PC-9 (cell line): Measurements from ENCODE around the gene KBTBD12. TPM values are rescaled to one million over a fixed set of nuclear protein-coding genes. Genes with fewer than 3 reads are reported as not detected.
"Not testable (repeated sequence)": the region's sequence is repeated elsewhere in the genome, so short reads cannot be mapped to it uniquely, and the experiment has no call there.

Experiments used
- BruUV-seq: library from RNA; stranded (reverse); fragments of 400-500 nt; replicated peaks from 2 replicates; lab custom pipeline; 2021; lab: Mats Ljungman, UMichigan
- CTCF ChIA-PET: fragments of 300-600 bp; sonication (Branson Sonifier 250); formaldehyde crosslinking; loops from one replicate; lab custom pipeline; 2022; ENCODE audit warnings: antibody characterized with exemption; lab: Charles Lee
- POLR2A ChIA-PET: fragments of 300-600 bp; sonication (Branson Sonifier 250); formaldehyde crosslinking; loops from one replicate; lab custom pipeline; 2022; ENCODE audit warnings: antibody characterized with exemption; ENCODE audit not compliant: unreplicated experiment; lab: Charles Lee
- DNase-seq, 2 experiments: peaks; one replicate each; pipeline versions ENCODE4 v3.0.0 to v3.0.0-alpha.2; 2015 to 2022; ENCODE audit warnings: mixed read lengths in 1 of 2
- H2AFZ ChIP-seq: fragments of 200-600 bp; sonication (generic); 2 replicates; pipeline ENCODE4 v1.8.1; 2017; ENCODE audit warnings: antibody characterized with exemption
- H3F3A ChIP-seq: fragments of 200-600 bp; sonication (generic); 2 replicates; pipeline ENCODE4 v1.8.1; 2017; ENCODE audit warnings: antibody characterized with exemption, mild to moderate bottlenecking, low read depth; ENCODE audit not compliant: insufficient read depth
- H3K27ac ChIP-seq: fragments of 200-600 bp; sonication (generic); 2 replicates; pipeline ENCODE4 v1.6.1; 2016; ENCODE audit warnings: mixed run types
- H3K27me3 ChIP-seq: fragments of 200-600 bp; sonication (generic); 2 replicates; pipeline ENCODE4 v1.6.1; 2016; ENCODE audit warnings: low read depth, mixed run types; ENCODE audit not compliant: insufficient read depth
- H3K36me3 ChIP-seq: fragments of 200-600 bp; sonication (generic); 2 replicates; pipeline ENCODE4 v1.6.1; 2016; ENCODE audit warnings: low read depth, mixed run types
- H3K4me1 ChIP-seq: fragments of 200-600 bp; sonication (generic); replicated peaks from 2 replicates; pipeline ENCODE4 v1.6.1; 2016; ENCODE audit warnings: mixed run types; ENCODE audit not compliant: insufficient read depth
- H3K4me2 ChIP-seq: fragments of 200-600 bp; sonication (generic); 2 replicates; pipeline ENCODE4 v1.6.1; 2017; ENCODE audit warnings: mixed run types
- H3K4me3 ChIP-seq: fragments of 200-600 bp; sonication (generic); 2 replicates; pipeline ENCODE4 v1.6.1; 2016; ENCODE audit warnings: mixed run types
- H3K79me2 ChIP-seq: fragments of 200-600 bp; sonication (generic); 2 replicates; pipeline ENCODE4 v1.6.1; 2017; ENCODE audit warnings: low read depth, mixed run types
- H3K9me2 ChIP-seq: fragments of 200-600 bp; sonication (generic); 2 replicates; pipeline ENCODE4 v1.8.1; 2017; ENCODE audit warnings: mild to moderate bottlenecking; ENCODE audit not compliant: insufficient read depth
- H3K9me3 ChIP-seq: fragments of 200-600 bp; sonication (generic); 2 replicates; pipeline ENCODE4 v1.8.1; 2016; ENCODE audit warnings: low read depth; ENCODE audit not compliant: insufficient read depth
- H4K20me1 ChIP-seq: fragments of 200-600 bp; sonication (generic); 2 replicates; pipeline ENCODE4 v1.8.1; 2017; ENCODE audit not compliant: insufficient read depth
- CTCF ChIP-seq: fragments of 200-600 bp; sonication (generic); conservative IDR thresholded peaks from 2 replicates; pipeline ENCODE4 v1.6.1; 2017; ENCODE audit warnings: mixed run types, antibody characterized with exemption, mild to moderate bottlenecking, moderate library complexity
- EZH2 ChIP-seq: fragments of 200-600 bp; sonication (generic); IDR thresholded peaks from 2 replicates; pipeline ENCODE4 v1.8.0; 2017; ENCODE audit warnings: antibody characterized with exemption, low read depth
- intact Hi-C: fragments of 100-400 bp; cut with micrococcal nuclease; formaldehyde crosslinking; loops from one replicate; pipeline ENCODE4 v1.10.0; 2022; ENCODE audit not compliant: unreplicated experiment
- total RNA-seq: library from RNA; stranded (reverse); gene quantifications from 2 replicates; pipeline ENCODE4 v1.2.3, GENCODE V29; 2021

KBTBD12 gene
- total RNA-seq, 1 experiment from 2014 or later = 1.1 TPM

GRCh38 chr3:127889461-127889863, 25.6 kb upstream of the KBTBD12 start:
- H4K20me1 ChIP-seq = no peaks in the 10 kb centered on the region
- intact Hi-C loops = no loop called here
- BruUV-seq = no TSS peak
- H2AFZ ChIP-seq = no peak overlapping the region
- H3K4me2 ChIP-seq = no peak overlapping the region
- POLR2A ChIA-PET = no interaction called here
- no peak overlapping the region; the same call in 1 of the 2 replicates for H3K27ac ChIP-seq
- no peaks in the 10 kb centered on the region for H3K27me3 ChIP-seq
- H3K9me2 ChIP-seq = no peaks in the 10 kb centered on the region
- H3K36me3 ChIP-seq = no peaks in the 10 kb centered on the region
- TF ChIP-seq EZH2 = no peak
- TF ChIP-seq CTCF = no peak
- H3F3A ChIP-seq = peaks cover 13% of the 10 kb centered on the region
- no peak for DNase-seq
- no peak overlapping the region for H3K4me3 ChIP-seq
- H3K4me1 ChIP-seq = 0 out of 2 replicates have a peak, but pooled peaks cover 5% of the 10 kb centered on the region
- H3K9me3 ChIP-seq = peaks cover 29% of the 10 kb centered on the region
- no peaks in the 10 kb centered on the region for H3K79me2 ChIP-seq
- CTCF ChIA-PET = no interaction called here

DNA sequence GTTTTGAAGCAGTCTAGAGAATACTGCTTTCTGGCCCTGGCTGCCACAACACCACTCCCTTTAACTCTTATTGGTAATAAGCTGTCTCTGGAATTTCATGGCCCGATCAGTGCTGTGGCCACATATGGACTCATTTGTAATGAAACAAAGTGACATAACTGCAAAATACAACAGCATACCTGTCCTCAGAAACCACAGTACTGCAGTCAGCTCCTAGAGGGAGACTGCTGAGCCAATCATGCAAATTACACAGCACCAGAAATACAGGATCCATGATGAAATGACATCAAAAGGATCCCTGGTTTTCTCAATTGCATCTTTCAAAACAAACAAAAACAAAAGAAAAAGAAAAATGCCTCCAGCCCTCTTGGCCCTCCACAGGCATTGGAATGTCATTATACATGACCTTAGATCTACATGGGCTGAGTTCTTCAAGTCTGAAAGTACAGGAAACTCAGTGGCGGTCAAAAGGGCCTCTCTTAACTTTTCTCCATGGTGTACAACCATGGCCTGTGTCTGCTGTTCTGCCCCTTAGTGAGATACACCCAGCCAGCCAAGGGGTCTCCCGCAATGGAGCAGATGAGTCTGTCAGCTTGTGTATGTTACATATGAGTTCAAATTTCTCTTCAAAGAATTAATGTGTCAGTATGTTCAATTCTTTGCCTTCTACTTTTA, 24.9 kb upstream of the KBTBD12 start:
- POLR2A ChIA-PET = no interaction called here
- peaks cover 13% of the 10 kb centered on the region for H3F3A ChIP-seq
- BruUV-seq = no TSS peak

DNA sequence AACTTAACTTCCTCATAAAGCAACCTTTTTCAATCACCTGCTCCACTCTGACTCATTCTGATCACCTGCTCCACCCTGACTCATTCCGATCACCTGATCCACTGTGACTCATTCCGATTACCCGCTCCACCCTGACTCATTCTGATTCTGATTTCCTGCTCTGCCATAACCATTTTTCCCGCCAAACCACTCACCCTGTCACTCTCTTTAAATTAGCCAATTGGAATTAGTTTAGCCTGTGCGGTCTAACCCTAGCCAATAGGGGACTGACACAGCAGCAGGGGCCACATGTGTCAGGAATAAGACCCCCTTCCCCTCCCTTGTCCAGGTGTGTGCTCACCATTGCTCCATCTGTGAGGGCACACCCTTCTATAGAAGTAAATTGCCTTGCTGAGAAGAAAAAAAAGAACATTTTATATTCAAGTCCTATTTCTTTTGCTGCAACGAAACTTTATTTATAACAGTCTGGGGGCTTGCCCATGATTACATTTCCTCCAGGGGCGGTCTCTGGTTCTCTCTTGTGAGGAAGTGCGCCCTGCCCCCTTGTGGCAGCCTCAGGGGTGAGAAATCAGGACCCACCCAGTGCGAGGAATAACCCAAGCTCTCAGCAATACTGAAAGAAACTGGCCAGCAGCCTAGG, 24.3 kb upstream of the KBTBD12 start:
- intact Hi-C loops = loop anchor here (1.0 kb wide), 1 partner anchor 143 kb away; no protein-coding TSS in a partner anchor
- Histone ChIP-seq H3F3A (peaks cover 13% of the 10 kb centered on the region), H3K27ac (peak overlapping the region; percentile 85), H3K9me3 (peaks cover 29% of the 10 kb centered on the region)
- CTCF ChIA-PET, H3K4me2 ChIP-seq, H3K4me1 ChIP-seq, H4K20me1 ChIP-seq, BruUV-seq, H3K27me3 ChIP-seq, H3K79me2 ChIP-seq, H3K36me3 ChIP-seq, H3K9me2 ChIP-seq, POLR2A ChIA-PET, H2AFZ ChIP-seq, H3K4me3 ChIP-seq: not testable (repeated sequence)
- peak; percentile 54 to 85 for DNase-seq

More for the DNA sequence above, 24.9 kb upstream of the KBTBD12 start:
- peaks cover 29% of the 10 kb centered on the region for H3K9me3 ChIP-seq
- peak overlapping the region; percentile 85 for H3K27ac ChIP-seq
- H3K27me3 ChIP-seq = no peaks in the 10 kb centered on the region
- CTCF ChIA-PET = no interaction called here
- no peak overlapping the region for H3K4me3 ChIP-seq
- H3K9me2 ChIP-seq = no peaks in the 10 kb centered on the region
- intact Hi-C loops = loop anchor here (1.0 kb wide), 1 partner anchor 143 kb away; no protein-coding TSS in a partner anchor
- DNase-seq = peak in 1 of 2 experiments; percentile 45
- no peak overlapping the region for H2AFZ ChIP-seq
- H3K36me3 ChIP-seq = no peaks in the 10 kb centered on the region
- H4K20me1 ChIP-seq = no peaks in the 10 kb centered on the region
- H3K79me2 ChIP-seq = no peaks in the 10 kb centered on the region
- no peak for TF ChIP-seq CTCF
- no peak for TF ChIP-seq EZH2
- no peak overlapping the region for H3K4me2 ChIP-seq
- H3K4me1 ChIP-seq = 0 out of 2 replicates have a peak, but pooled peaks cover 5% of the 10 kb centered on the region
